Esophagus squamous epithelium (tissue), 5 donors: ENCODE results near the gene CYB5R2. TPM values are rescaled to one million over a fixed set of nuclear protein-coding genes. Genes with fewer than 3 reads are reported as not detected.

Experiments
- DNase-seq: peaks from one replicate; lab custom pipeline; 2025; lab: John Stamatoyannopoulos, UW
- H3K27ac ChIP-seq, 4 donors: fragments of 200-600 bp; sonication (generic); one replicate each; pipeline ENCODE4 v1.5.1; 2016 to 2019; ENCODE audit warnings: mild to moderate bottlenecking in 1 of 4
- H3K27me3 ChIP-seq, 4 donors: fragments of 200-600 bp; sonication (generic); 1 replicate in 3 of 4; 2 replicates in 1 of 4; pipeline versions ENCODE4 v1.5.1 to v1.6.0; 2017 to 2021; ENCODE audit warnings: antibody characterized with exemption in 1 of 4
- H3K36me3 ChIP-seq, 3 donors: fragments of 200-600 bp; sonication (generic); one replicate each; pipeline ENCODE4 v1.5.1; 2016 to 2019
- H3K4me1 ChIP-seq, 3 donors: fragments of 200-600 bp; sonication (generic); one replicate each; pipeline ENCODE4 v1.5.1; 2017 to 2019
- H3K4me3 ChIP-seq, 4 donors: fragments of 200-600 bp; sonication (generic); 1 replicate in 3 of 4; 2 replicates in 1 of 4; pipeline ENCODE4 v1.5.1; 2016 to 2019; ENCODE audit warnings: mild to moderate bottlenecking in 2 of 4, moderate library complexity in 1 of 4
- H3K9me3 ChIP-seq, 3 donors: fragments of 200-600 bp; sonication (generic); one replicate each; pipeline ENCODE4 v1.5.1; 2016 to 2019
- CTCF ChIP-seq, 6 experiments: fragments of 450-650 bp in 4 of 6; fragments of 200-600 bp in 2 of 6; sonication (generic) in 2 of 6; IDR thresholded peaks; one replicate each; pipeline ENCODE4 v1.5.1; 2016 to 2019; ENCODE audit warnings: antibody characterized with exemption in 6 of 6, mild to moderate bottlenecking in 4 of 6, moderate library complexity in 4 of 6
- POLR2A ChIP-seq, 4 donors: fragments of 450-650 bp; IDR thresholded peaks; one replicate each; pipeline ENCODE4 v1.6.1; 2017; ENCODE audit warnings: antibody characterized with exemption in 4 of 4, mild to moderate bottlenecking in 4 of 4, moderate library complexity in 3 of 4
- WGBS, 2 donors: methylation state at CpG; one replicate each; pipeline ENCODE4 v1.1.5; 2018; 5-methylcytosine and 5-hydroxymethylcytosine counted together
- intact Hi-C: fragments of 100-400 bp; cut with DNase I; formaldehyde crosslinking; loops from one replicate; pipeline ENCODE4 v1.15.0; 2022
- total RNA-seq, 4 donors: library from RNA; depleted of rRNA; stranded (reverse); fragments of >200 nt; gene quantifications; one replicate each; pipeline ENCODE4 v1.1.0, GENCODE V29; 2016
- donor health status: DM: yes; HTN: yes; CAD: no.

CYB5R2 gene
- total RNA-seq, 4 donors from 2014 or later, result 7.6 to 56.9 (median 18.0) TPM

GRCh38 chr11:7628660-7629059, 44.6 kb downstream of the CYB5R2 start:
- TF ChIP-seq CTCF (IDR thresholded peaks at IDR 0.05), result no peak
- TF ChIP-seq POLR2A (IDR thresholded peaks at IDR 0.05), result no peak
- intact Hi-C loops, result no loop called here
- no peak overlapping the region for H3K27ac ChIP-seq
- peaks cover 18 to 100% (median 19%) of the 10 kb centered on the region in 3 donors for H3K36me3 ChIP-seq
- peaks cover 0 to 4% (median 0%) of the 10 kb centered on the region in 3 donors for H3K4me1 ChIP-seq
- H3K9me3 ChIP-seq, result no peaks in the 10 kb centered on the region
- no peak overlapping the region for H3K4me3 ChIP-seq
- no peak for DNase-seq
- 29 to 86% methylated on average over 1 to 2 of the region's 3 CpGs for WGBS, 2 donors
- no peaks in the 10 kb centered on the region for H3K27me3 ChIP-seq

GRCh38 chr11:7622721-7623120, 50.6 kb downstream of the CYB5R2 start:
- intact Hi-C loops, result no loop called here
- peaks cover 0 to 95% (median 5%) of the 10 kb centered on the region in 3 donors for H3K36me3 ChIP-seq
- TF ChIP-seq CTCF (IDR thresholded peaks at IDR 0.05) (no peak), POLR2A (IDR thresholded peaks at IDR 0.05) (no peak)
- no peak overlapping the region for H3K27ac ChIP-seq
- 70 to 73% methylated on average over 2 of the region's 2 CpGs for WGBS, 2 donors
- no peak overlapping the region for H3K4me3 ChIP-seq
- H3K9me3 ChIP-seq, result no peaks in the 10 kb centered on the region
- H3K4me1 ChIP-seq, result no peaks in the 10 kb centered on the region
- no peaks in the 10 kb centered on the region for H3K27me3 ChIP-seq
- no peak for DNase-seq

DNA sequence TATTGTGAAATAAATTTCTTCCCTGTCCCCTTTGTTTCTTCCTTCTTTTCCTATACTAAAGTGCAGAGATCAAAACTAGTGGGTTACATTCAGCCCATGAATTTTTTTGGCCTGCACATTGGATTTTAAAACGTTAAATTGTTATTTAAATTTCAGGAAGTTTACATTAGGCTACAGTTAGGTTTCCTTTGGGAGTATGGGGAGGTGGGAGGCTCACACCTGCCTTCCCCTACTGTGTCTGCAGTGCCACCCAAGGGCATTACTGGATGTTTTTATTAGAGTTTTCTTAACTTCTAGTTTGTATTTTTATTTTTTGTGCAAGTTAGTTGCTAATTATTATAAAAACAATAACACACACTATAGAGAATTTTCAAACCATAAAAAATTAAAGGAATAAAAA, 51.7 kb downstream of the CYB5R2 start:
- no peak overlapping the region for H3K27ac ChIP-seq
- no peaks in the 10 kb centered on the region for H3K9me3 ChIP-seq
- WGBS, 2 donors, result 8 to 19% methylated on average over 1 of the region's 1 CpG
- no peaks in the 10 kb centered on the region for H3K27me3 ChIP-seq
- H3K4me1 ChIP-seq, result no peaks in the 10 kb centered on the region
- peaks cover 0 to 95% (median 5%) of the 10 kb centered on the region in 3 donors for H3K36me3 ChIP-seq
- TF ChIP-seq POLR2A (IDR thresholded peaks at IDR 0.05), result no peak
- no peak for TF ChIP-seq CTCF (IDR thresholded peaks at IDR 0.05)
- DNase-seq, result no peak
- H3K4me3 ChIP-seq, result no peak overlapping the region
- intact Hi-C loops, result no loop called here

DNA sequence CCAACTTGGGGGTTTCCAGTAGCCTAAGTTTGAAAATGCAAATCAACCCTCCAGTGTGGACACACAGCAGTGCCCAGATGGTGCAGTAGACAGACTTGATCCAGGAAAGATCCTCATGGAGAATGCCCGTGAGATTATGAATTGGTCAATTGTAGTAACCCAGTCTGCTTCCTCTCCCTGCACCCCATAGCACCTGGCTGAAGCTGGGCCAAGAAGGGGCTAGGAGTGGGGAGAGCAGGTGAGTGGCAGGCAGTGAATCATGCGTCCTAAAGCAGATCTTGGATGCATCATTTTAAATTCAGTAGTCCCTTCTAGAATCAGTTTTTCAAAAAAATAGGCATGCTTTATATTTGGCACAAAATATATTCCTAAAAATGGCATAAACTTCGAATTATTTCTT, 52.2 kb downstream of the CYB5R2 start:
- intact Hi-C loops, result no loop called here
- no peak for TF ChIP-seq CTCF (IDR thresholded peaks at IDR 0.05)
- DNase-seq, result no peak

GRCh38 chr11:7619322-7619721, 54.0 kb downstream of the CYB5R2 start:
- 84 to 89% methylated on average over 3 of the region's 3 CpGs for WGBS, 2 donors
- no peak overlapping the region for H3K27ac ChIP-seq
- no peaks in the 10 kb centered on the region for H3K27me3 ChIP-seq
- no peak for DNase-seq
- TF ChIP-seq POLR2A (IDR thresholded peaks at IDR 0.05) (no peak), CTCF (IDR thresholded peaks at IDR 0.05) (no peak)
- peaks cover 4 to 89% (median 5%) of the 10 kb centered on the region in 3 donors for H3K36me3 ChIP-seq
- no peaks in the 10 kb centered on the region for H3K9me3 ChIP-seq
- intact Hi-C loops, result no loop called here
- no peak overlapping the region for H3K4me3 ChIP-seq
- H3K4me1 ChIP-seq, result no peaks in the 10 kb centered on the region

More for the DNA sequence above, 52.2 kb downstream of the CYB5R2 start:
- Histone ChIP-seq H3K4me3 (no peak overlapping the region), H3K36me3 (peaks cover 0 to 95% (median 5%) of the 10 kb centered on the region in 3 donors), H3K27me3 (no peaks in the 10 kb centered on the region), H3K27ac (no peak overlapping the region), H3K9me3 (no peaks in the 10 kb centered on the region), H3K4me1 (no peaks in the 10 kb centered on the region)
- WGBS, 2 donors, result 72 to 73% methylated on average over 3 of the region's 3 CpGs
